PC-9 (cell line): Measurements from ENCODE around the gene IQCH. TPM values are rescaled to one million over a fixed set of nuclear protein-coding genes. Genes with fewer than 3 reads are reported as not detected.

Source experiments
- BruUV-seq: library from RNA; stranded (reverse); fragments of 400-500 nt; replicated peaks from 2 replicates; lab custom pipeline; 2021; lab: Mats Ljungman, UMichigan
- CTCF ChIA-PET: fragments of 300-600 bp; sonication (Branson Sonifier 250); formaldehyde crosslinking; loops from one replicate; lab custom pipeline; 2022; ENCODE audit warnings: antibody characterized with exemption; lab: Charles Lee
- POLR2A ChIA-PET: fragments of 300-600 bp; sonication (Branson Sonifier 250); formaldehyde crosslinking; loops from one replicate; lab custom pipeline; 2022; ENCODE audit warnings: antibody characterized with exemption; ENCODE audit not compliant: unreplicated experiment; lab: Charles Lee
- DNase-seq, 2 experiments: peaks; one replicate each; pipeline versions ENCODE4 v3.0.0 to v3.0.0-alpha.2; 2015 to 2022; ENCODE audit warnings: mixed read lengths in 1 of 2
- H2AFZ ChIP-seq: fragments of 200-600 bp; sonication (generic); 2 replicates; pipeline ENCODE4 v1.8.1; 2017; ENCODE audit warnings: antibody characterized with exemption
- H3F3A ChIP-seq: fragments of 200-600 bp; sonication (generic); 2 replicates; pipeline ENCODE4 v1.8.1; 2017; ENCODE audit warnings: antibody characterized with exemption, mild to moderate bottlenecking, low read depth; ENCODE audit not compliant: insufficient read depth
- H3K27ac ChIP-seq: fragments of 200-600 bp; sonication (generic); 2 replicates; pipeline ENCODE4 v1.6.1; 2016; ENCODE audit warnings: mixed run types
- H3K27me3 ChIP-seq: fragments of 200-600 bp; sonication (generic); 2 replicates; pipeline ENCODE4 v1.6.1; 2016; ENCODE audit warnings: low read depth, mixed run types; ENCODE audit not compliant: insufficient read depth
- H3K36me3 ChIP-seq: fragments of 200-600 bp; sonication (generic); 2 replicates; pipeline ENCODE4 v1.6.1; 2016; ENCODE audit warnings: low read depth, mixed run types
- H3K4me1 ChIP-seq: fragments of 200-600 bp; sonication (generic); replicated peaks from 2 replicates; pipeline ENCODE4 v1.6.1; 2016; ENCODE audit warnings: mixed run types; ENCODE audit not compliant: insufficient read depth
- H3K4me2 ChIP-seq: fragments of 200-600 bp; sonication (generic); 2 replicates; pipeline ENCODE4 v1.6.1; 2017; ENCODE audit warnings: mixed run types
- H3K4me3 ChIP-seq: fragments of 200-600 bp; sonication (generic); 2 replicates; pipeline ENCODE4 v1.6.1; 2016; ENCODE audit warnings: mixed run types
- H3K79me2 ChIP-seq: fragments of 200-600 bp; sonication (generic); 2 replicates; pipeline ENCODE4 v1.6.1; 2017; ENCODE audit warnings: low read depth, mixed run types
- H3K9me2 ChIP-seq: fragments of 200-600 bp; sonication (generic); 2 replicates; pipeline ENCODE4 v1.8.1; 2017; ENCODE audit warnings: mild to moderate bottlenecking; ENCODE audit not compliant: insufficient read depth
- H3K9me3 ChIP-seq: fragments of 200-600 bp; sonication (generic); 2 replicates; pipeline ENCODE4 v1.8.1; 2016; ENCODE audit warnings: low read depth; ENCODE audit not compliant: insufficient read depth
- H4K20me1 ChIP-seq: fragments of 200-600 bp; sonication (generic); 2 replicates; pipeline ENCODE4 v1.8.1; 2017; ENCODE audit not compliant: insufficient read depth
- CTCF ChIP-seq: fragments of 200-600 bp; sonication (generic); conservative IDR thresholded peaks from 2 replicates; pipeline ENCODE4 v1.6.1; 2017; ENCODE audit warnings: mixed run types, antibody characterized with exemption, mild to moderate bottlenecking, moderate library complexity
- EZH2 ChIP-seq: fragments of 200-600 bp; sonication (generic); IDR thresholded peaks from 2 replicates; pipeline ENCODE4 v1.8.0; 2017; ENCODE audit warnings: antibody characterized with exemption, low read depth
- intact Hi-C: fragments of 100-400 bp; cut with micrococcal nuclease; formaldehyde crosslinking; loops from one replicate; pipeline ENCODE4 v1.10.0; 2022; ENCODE audit not compliant: unreplicated experiment
- total RNA-seq: library from RNA; stranded (reverse); gene quantifications from 2 replicates; pipeline ENCODE4 v1.2.3, GENCODE V29; 2021

Gene IQCH
- total RNA-seq, 1 experiment from 2014 or later, result 7.5 TPM

- Histone ChIP-seq H3K36me3 (no peaks in the 10 kb centered on the region), H3K27ac (no peak overlapping the region), H3K9me2 (no peaks in the 10 kb centered on the region), H4K20me1 (no peaks in the 10 kb centered on the region), H3F3A (no peaks in the 10 kb centered on the region), H2AFZ (no peak overlapping the region), H3K4me3 (no peak overlapping the region), H3K9me3 (no peaks in the 10 kb centered on the region), H3K27me3 (no peaks in the 10 kb centered on the region), H3K4me1 (no peaks in the 10 kb centered on the region), H3K79me2 (no peaks in the 10 kb centered on the region), H3K4me2 (no peak overlapping the region)
- CTCF ChIA-PET, result no interaction called here
- intact Hi-C loops, result no loop called here
- no TSS peak for BruUV-seq
- DNase-seq, result no peak
- TF ChIP-seq EZH2 (no peak), CTCF (no peak)
- POLR2A ChIA-PET, result no interaction called here
Observed at GRCh38 chr15:67267440-67267839, 12.9 kb downstream of the IQCH start.

GRCh38 chr15:67267951-67268941 lies 13.7 kb downstream of the IQCH start:
- DNase-seq, result no peak
- Histone ChIP-seq H3F3A (no peaks in the 10 kb centered on the region), H2AFZ (no peak overlapping the region), H3K27me3 (no peaks in the 10 kb centered on the region), H3K27ac (no peak overlapping the region), H3K79me2 (no peaks in the 10 kb centered on the region), H3K4me3 (no peak overlapping the region), H4K20me1 (no peaks in the 10 kb centered on the region), H3K4me2 (no peak overlapping the region), H3K36me3 (no peaks in the 10 kb centered on the region), H3K9me2 (no peaks in the 10 kb centered on the region), H3K9me3 (no peaks in the 10 kb centered on the region), H3K4me1 (no peaks in the 10 kb centered on the region)
- CTCF ChIA-PET, result no interaction called here
- POLR2A ChIA-PET, result no interaction called here
- intact Hi-C loops, result no loop called here
- BruUV-seq, result no TSS peak
- TF ChIP-seq EZH2 (no peak), CTCF (no peak)

- no peak overlapping the region for H3K4me3 ChIP-seq
- no peaks in the 10 kb centered on the region for H3K9me2 ChIP-seq
- CTCF ChIA-PET, result no interaction called here
- no peak overlapping the region for H2AFZ ChIP-seq
- TF ChIP-seq EZH2, result no peak
- no peak for TF ChIP-seq CTCF
- H3K9me3 ChIP-seq, result no peaks in the 10 kb centered on the region
- no peaks in the 10 kb centered on the region for H3K36me3 ChIP-seq
- no TSS peak for BruUV-seq
- no peaks in the 10 kb centered on the region for H3K27me3 ChIP-seq
- no peaks in the 10 kb centered on the region for H3F3A ChIP-seq
- intact Hi-C loops, result no loop called here
- no peaks in the 10 kb centered on the region for H3K79me2 ChIP-seq
- H3K4me1 ChIP-seq, result no peaks in the 10 kb centered on the region
- no peak overlapping the region for H3K4me2 ChIP-seq
- H4K20me1 ChIP-seq, result no peaks in the 10 kb centered on the region
- H3K27ac ChIP-seq, result no peak overlapping the region
- DNase-seq, result no peak
- POLR2A ChIA-PET, result no interaction called here
Observed at GRCh38 chr15:67274236-67274635, 19.6 kb downstream of the IQCH start.
